Activated naive CD8-positive, alpha-beta T cell treated with anti-CD3 and anti-CD28 coated beads, Interleukin-2, amount 50 U/mL, for 16 hours (primary cell): ENCODE results near the gene LHX3.
"Not testable (repeated sequence)": the region's sequence is repeated elsewhere in the genome, so short reads cannot be mapped to it uniquely, and the experiment has no call there.

Source experiments
- DNase-seq: peaks from one replicate; pipeline ENCODE4 v3.0.0-alpha.2; 2020; ENCODE audit warnings: low read depth, low spot score

The LHX3 gene

GRCh38 chr9:136153381-136154065, 51.4 kb downstream of the LHX3 start:
- no peak for DNase-seq

- DNase-seq, result no peak
Measured at GRCh38 chr9:136152931-136153330, 52.0 kb downstream of the LHX3 start.

GRCh38 chr9:136152543-136152866, 52.4 kb downstream of the LHX3 start:
- no peak for DNase-seq

GRCh38 chr9:136151848-136152542, 52.9 kb downstream of the LHX3 start:
- no peak for DNase-seq

- no peak for DNase-seq
Measured at GRCh38 chr9:136151214-136151804, 53.6 kb downstream of the LHX3 start.

GRCh38 chr9:136150664-136151213, 54.2 kb downstream of the LHX3 start:
- not testable (repeated sequence) for DNase-seq

- no peak for DNase-seq
Measured at GRCh38 chr9:136149853-136150252, 55.1 kb downstream of the LHX3 start.

GRCh38 chr9:136149337-136149736, 55.6 kb downstream of the LHX3 start:
- DNase-seq, result no peak

GRCh38 chr9:136148766-136149165, 56.2 kb downstream of the LHX3 start:
- no peak for DNase-seq

GRCh38 chr9:136147890-136148714, 56.8 kb downstream of the LHX3 start:
- no peak for DNase-seq

- DNase-seq, result no peak
Measured at GRCh38 chr9:136147038-136147889, 57.7 kb downstream of the LHX3 start.
